ENCODE results near the gene CCDC116. TPM values are rescaled to one million over a fixed set of nuclear protein-coding genes. Genes with fewer than 3 reads are reported as not detected.
"Not testable (repeated sequence)": the region's sequence is repeated elsewhere in the genome, so short reads cannot be mapped to it uniquely, and the experiment has no call there.

The CCDC116 gene
- total RNA-seq, 4 donors from 2014 or later, result 0.22 to 2.0 (median 0.36) TPM

GRCh38 chr22:21611210-21611977, 21.2 kb upstream of the CCDC116 start:
- DNase-seq (ENCODE audit: low spot score in 2 of 2), result no peak
- Histone ChIP-seq H3K4me3 (no peak overlapping the region), H3K36me3 (peaks cover 0 to 60% (median 15%) of the 10 kb centered on the region in 3 donors), H3K4me1 (peaks cover 0 to 9% (median 0%) of the 10 kb centered on the region in 4 donors), H3K27ac (no peak overlapping the region), H3K9me3 (no peaks in the 10 kb centered on the region), H3K27me3 (no peaks in the 10 kb centered on the region)
- WGBS, 2 donors, result 78 to 85% methylated on average over 4 of the region's 4 CpGs
- no peak for TF ChIP-seq CTCF (IDR thresholded peaks at IDR 0.05)
- TF ChIP-seq EP300 (IDR thresholded peaks at IDR 0.05), result no peak
- no peak for TF ChIP-seq POLR2A (IDR thresholded peaks at IDR 0.05)

DNA sequence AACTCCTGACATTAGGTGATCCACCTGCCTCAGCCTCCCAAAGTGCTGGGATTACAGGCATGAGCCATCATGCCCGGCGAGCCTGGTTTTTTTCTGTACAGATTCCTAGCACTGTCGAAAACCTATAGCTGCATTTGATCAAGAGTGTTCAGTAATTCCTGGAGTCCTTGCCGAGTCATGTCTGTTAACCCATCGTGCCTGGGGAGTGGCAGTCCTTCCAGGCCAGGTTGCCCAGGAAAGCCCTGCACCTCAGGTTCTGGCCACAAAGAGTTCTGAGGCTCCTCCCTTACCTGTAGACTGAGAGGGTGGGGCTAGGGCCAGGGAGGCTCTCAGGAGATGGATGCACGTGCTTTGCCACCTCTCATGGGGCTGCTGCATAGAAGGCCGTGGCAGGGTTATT, 19.7 kb upstream of the CCDC116 start:
- WGBS, 2 donors, result 88 to 91% methylated on average over 7 of the region's 7 CpGs
- Histone ChIP-seq H3K4me3 (no peak overlapping the region), H3K27ac (no peak overlapping the region), H3K36me3 (peaks cover 0 to 60% (median 15%) of the 10 kb centered on the region in 3 donors), H3K9me3 (no peaks in the 10 kb centered on the region), H3K27me3 (no peaks in the 10 kb centered on the region), H3K4me1 (peaks cover 0 to 8% (median 0%) of the 10 kb centered on the region in 4 donors)
- DNase-seq (ENCODE audit: low spot score in 2 of 2), result no peak
- TF ChIP-seq POLR2A (IDR thresholded peaks at IDR 0.05) (no peak), EP300 (IDR thresholded peaks at IDR 0.05) (no peak), CTCF (IDR thresholded peaks at IDR 0.05) (no peak)

- 92 to 96% methylated on average over 4 of the region's 4 CpGs for WGBS, 2 donors
Observed at GRCh38 chr22:21613553-21614233, 18.9 kb upstream of the CCDC116 start.

GRCh38 chr22:21615731-21616130, 16.8 kb upstream of the CCDC116 start:
- Histone ChIP-seq H3K36me3 (peaks cover 0 to 50% (median 14%) of the 10 kb centered on the region in 3 donors), H3K4me1 (peaks cover 0 to 27% (median 3%) of the 10 kb centered on the region in 4 donors), H3K4me3 (no peak overlapping the region), H3K27ac (no peak overlapping the region), H3K27me3 (no peaks in the 10 kb centered on the region), H3K9me3 (no peaks in the 10 kb centered on the region)
- DNase-seq (ENCODE audit: low spot score in 2 of 2), result no peak
- WGBS, 2 donors, result 80 to 81% methylated on average over 4 of the region's 4 CpGs
- TF ChIP-seq EP300 (IDR thresholded peaks at IDR 0.05), result no peak
- no peak for TF ChIP-seq POLR2A (IDR thresholded peaks at IDR 0.05)
- no peak for TF ChIP-seq CTCF (IDR thresholded peaks at IDR 0.05)

More at GRCh38 chr22:21613553-21614233, 18.9 kb upstream of the CCDC116 start:
- Histone ChIP-seq H3K27ac (no peak overlapping the region), H3K4me3 (no peak overlapping the region), H3K27me3 (no peaks in the 10 kb centered on the region), H3K4me1 (peaks cover 0 to 10% (median 0%) of the 10 kb centered on the region in 4 donors), H3K9me3 (no peaks in the 10 kb centered on the region), H3K36me3 (peaks cover 0 to 60% (median 15%) of the 10 kb centered on the region in 3 donors)
- TF ChIP-seq POLR2A (IDR thresholded peaks at IDR 0.05) (no peak), EP300 (IDR thresholded peaks at IDR 0.05) (no peak), CTCF (IDR thresholded peaks at IDR 0.05) (no peak)
- no peak for DNase-seq (ENCODE audit: low spot score in 2 of 2)

GRCh38 chr22:21617337-21617736, 15.2 kb upstream of the CCDC116 start:
- H3K27ac ChIP-seq; H3K9me3 ChIP-seq; DNase-seq (ENCODE audit: low spot score in 2 of 2); H3K27me3 ChIP-seq; H3K4me3 ChIP-seq: not testable (repeated sequence)
- H3K4me1 ChIP-seq, result peaks cover 0 to 41% (median 12%) of the 10 kb centered on the region in 4 donors
- whole genome bisulfite sequencing, 2 donors, result 91 to 94% methylated on average over 6 of the region's 6 CpGs
- peaks cover 0 to 35% (median 8%) of the 10 kb centered on the region in 3 donors for H3K36me3 ChIP-seq

All from tibial nerve (tissue), 4 donors.